Natural killer cell (primary cell): Measurements from ENCODE around the gene SLC19A1. TPM values are rescaled to one million over a fixed set of nuclear protein-coding genes. Genes with fewer than 3 reads are reported as not detected.
"Not testable (repeated sequence)": the region's sequence is repeated elsewhere in the genome, so short reads cannot be mapped to it uniquely, and the experiment has no call there.

ENCODE experiments used
- ATAC-seq, 3 donors: fragments of 150-1000 bp in 2 of 3; fragments of 200-7000 bp in 1 of 3; cut with Tn5 transposase; 1 replicate in 1 of 3; 2 replicates in 2 of 3; pipeline ENCODE4 v1.10.0; 2021; ENCODE audit warnings: mild to moderate bottlenecking in 2 of 3, moderate library complexity in 2 of 3
- DNase-seq, 2 donors: peaks; one replicate each; pipeline versions ENCODE4 v3.0.0 to v3.0.0-alpha.2; 2013 to 2021; ENCODE audit warnings: mixed read lengths in 1 of 2
- H3K27ac ChIP-seq: one replicate; pipeline ENCODE4 v1.5.1; 2013; ENCODE audit warnings: mild to moderate bottlenecking, low read length
- H3K27me3 ChIP-seq: one replicate; pipeline ENCODE4 v1.6.1; 2013; ENCODE audit warnings: low read length; ENCODE audit not compliant: control insufficient read depth, insufficient read depth
- H3K36me3 ChIP-seq: one replicate; pipeline ENCODE4 v1.6.1; 2013; ENCODE audit warnings: low read length; ENCODE audit not compliant: control insufficient read depth, insufficient read depth
- H3K4me1 ChIP-seq: one replicate; pipeline ENCODE4 v1.6.1; 2013; ENCODE audit warnings: low read length; ENCODE audit not compliant: control insufficient read depth, insufficient read depth
- H3K4me3 ChIP-seq: one replicate; pipeline ENCODE4 v1.5.1; 2013; ENCODE audit warnings: low read length
- H3K9me3 ChIP-seq: one replicate; pipeline ENCODE4 v1.6.1; 2013; ENCODE audit warnings: low read length; ENCODE audit not compliant: control insufficient read depth, insufficient read depth
- H3K27ac Mint-ChIP-seq, 2 donors: one replicate each; pipeline ENCODE4 v1.8.0; 2022; ENCODE audit warnings: mild to moderate bottlenecking in 2 of 2, mixed read lengths in 2 of 2, moderate library complexity in 1 of 2
- H3K27me3 Mint-ChIP-seq, 2 donors: one replicate each; pipeline ENCODE4 v1.8.0; 2022; ENCODE audit warnings: low read depth in 2 of 2, mixed read lengths in 2 of 2
- H3K36me3 Mint-ChIP-seq: one replicate; pipeline ENCODE4 v1.8.0; 2022; ENCODE audit warnings: mixed read lengths
- H3K4me1 Mint-ChIP-seq, 2 donors: one replicate each; pipeline ENCODE4 v1.8.0; 2022; ENCODE audit warnings: mixed read lengths in 2 of 2
- H3K4me3 Mint-ChIP-seq: one replicate; pipeline ENCODE4 v1.8.0; 2022; ENCODE audit warnings: mild to moderate bottlenecking, moderate library complexity, mixed read lengths
- H3K9me3 Mint-ChIP-seq, 2 donors: one replicate each; pipeline ENCODE4 v1.8.0; 2022; ENCODE audit warnings: mixed read lengths in 2 of 2
- WGBS: methylation state at CpG from one replicate; pipeline ENCODE4 v1.1.7; 2013; ENCODE audit warnings: missing lambda C conversion rate; ENCODE audit not compliant: insufficient coverage; 5-methylcytosine and 5-hydroxymethylcytosine counted together
- intact Hi-C: fragments of 100-400 bp; cut with micrococcal nuclease; formaldehyde crosslinking; loops from one replicate; pipeline ENCODE4 v1.14.2; 2022
- total RNA-seq, 4 donors: library from RNA; stranded (reverse); fragments of 120-200 nt in 1 of 4; gene quantifications; one replicate each; pipeline versions ENCODE4 v1.2.3 to v1.2.4, GENCODE V29; 2013 to 2022
- TF ChIP-seq, protein P1 (sequence below): fragments of 200-600 bp; IDR thresholded peaks from one replicate; pipeline ENCODE4 v1.8.0; 2022; ENCODE audit warnings: antibody characterized with exemption

SLC19A1 gene
- total RNA-seq, 3 donors from 2014 or later (not counting 1 experiment from before 2014, with no cell fraction given) = 2.5 to 9.0 (median 4.9) TPM

DNA sequence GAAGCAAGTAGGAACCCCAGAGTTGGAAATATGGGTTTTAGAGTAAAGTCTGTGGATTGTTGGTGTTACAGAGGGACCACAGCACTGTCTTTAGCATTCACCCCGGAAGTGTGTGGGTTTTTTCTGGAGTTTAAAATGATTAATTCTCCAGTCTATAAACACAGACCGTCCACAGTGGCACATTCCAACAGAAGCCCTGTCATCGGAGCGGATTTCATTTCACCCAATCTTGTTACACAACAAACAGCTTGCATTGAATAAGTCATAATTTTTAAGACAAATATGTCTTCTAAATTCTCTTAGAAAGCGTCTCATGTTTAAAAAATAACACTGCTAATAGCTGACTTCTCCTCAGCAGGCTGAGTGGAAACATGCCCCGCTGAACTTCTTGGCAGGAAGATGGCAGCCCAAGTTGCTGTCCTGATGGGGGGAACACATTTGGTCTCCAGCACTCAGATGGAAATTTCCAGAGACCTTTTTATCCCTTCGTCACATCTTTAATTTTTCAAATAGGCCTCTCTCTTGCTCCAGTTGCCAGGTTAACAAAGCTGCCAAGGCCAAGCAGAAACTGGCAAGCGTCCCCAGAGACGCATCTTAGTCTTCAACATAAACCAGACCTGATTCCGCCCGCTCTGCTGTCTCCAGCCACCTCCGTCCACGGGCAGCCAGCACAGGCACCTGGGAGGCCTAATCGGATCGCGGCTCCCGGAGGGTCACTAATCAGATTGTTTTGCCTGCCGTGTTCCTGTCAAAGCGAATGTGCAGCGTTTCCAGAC is 28.8 kb upstream of the SLC19A1 start:
- Mint-ChIP-seq H3K27ac (no peak overlapping the region), H3K4me3 (no peak overlapping the region), H3K9me3 (no peaks in the 10 kb centered on the region), H3K36me3 (no peaks in the 10 kb centered on the region), H3K27me3 (peaks cover 0 to 16% of the 10 kb centered on the region in 2 donors), H3K4me1 (peaks cover 0 to 5% of the 10 kb centered on the region in 2 donors)
- intact Hi-C loops = no loop called here
- Histone ChIP-seq H3K4me1 (no peaks in the 10 kb centered on the region), H3K4me3 (no peak overlapping the region), H3K36me3 (no peaks in the 10 kb centered on the region), H3K9me3 (no peaks in the 10 kb centered on the region), H3K27me3 (no peaks in the 10 kb centered on the region), H3K27ac (no peak overlapping the region)
- DNase-seq = no peak
- WGBS = 91% methylated on average over 19 of the region's 20 CpGs
- ATAC-seq = no peak
- TF ChIP-seq, protein P1, sequence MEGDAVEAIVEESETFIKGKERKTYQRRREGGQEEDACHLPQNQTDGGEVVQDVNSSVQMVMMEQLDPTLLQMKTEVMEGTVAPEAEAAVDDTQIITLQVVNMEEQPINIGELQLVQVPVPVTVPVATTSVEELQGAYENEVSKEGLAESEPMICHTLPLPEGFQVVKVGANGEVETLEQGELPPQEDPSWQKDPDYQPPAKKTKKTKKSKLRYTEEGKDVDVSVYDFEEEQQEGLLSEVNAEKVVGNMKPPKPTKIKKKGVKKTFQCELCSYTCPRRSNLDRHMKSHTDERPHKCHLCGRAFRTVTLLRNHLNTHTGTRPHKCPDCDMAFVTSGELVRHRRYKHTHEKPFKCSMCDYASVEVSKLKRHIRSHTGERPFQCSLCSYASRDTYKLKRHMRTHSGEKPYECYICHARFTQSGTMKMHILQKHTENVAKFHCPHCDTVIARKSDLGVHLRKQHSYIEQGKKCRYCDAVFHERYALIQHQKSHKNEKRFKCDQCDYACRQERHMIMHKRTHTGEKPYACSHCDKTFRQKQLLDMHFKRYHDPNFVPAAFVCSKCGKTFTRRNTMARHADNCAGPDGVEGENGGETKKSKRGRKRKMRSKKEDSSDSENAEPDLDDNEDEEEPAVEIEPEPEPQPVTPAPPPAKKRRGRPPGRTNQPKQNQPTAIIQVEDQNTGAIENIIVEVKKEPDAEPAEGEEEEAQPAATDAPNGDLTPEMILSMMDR = no peak

GRCh38 chr21:45570071-45570470 is 27.8 kb upstream of the SLC19A1 start:
- H3K27me3 Mint-ChIP-seq = peaks cover 1 to 17% of the 10 kb centered on the region in 2 donors
- H3K4me3 Mint-ChIP-seq = no peak overlapping the region
- H3K27ac Mint-ChIP-seq = no peak overlapping the region
- peaks cover 0 to 5% of the 10 kb centered on the region in 2 donors for H3K4me1 Mint-ChIP-seq
- no peaks in the 10 kb centered on the region for H3K36me3 Mint-ChIP-seq
- Histone ChIP-seq H3K9me3 (no peaks in the 10 kb centered on the region), H3K36me3 (no peaks in the 10 kb centered on the region), H3K27ac (no peak overlapping the region), H3K4me3 (no peak overlapping the region), H3K27me3 (no peaks in the 10 kb centered on the region), H3K4me1 (no peaks in the 10 kb centered on the region)
- 84% methylated on average over 7 of the region's 7 CpGs for WGBS
- ATAC-seq (no peak), DNase-seq (no peak)
- H3K9me3 Mint-ChIP-seq = no peaks in the 10 kb centered on the region
- TF ChIP-seq, protein P1 = no peak
- intact Hi-C loops = no loop called here

DNA sequence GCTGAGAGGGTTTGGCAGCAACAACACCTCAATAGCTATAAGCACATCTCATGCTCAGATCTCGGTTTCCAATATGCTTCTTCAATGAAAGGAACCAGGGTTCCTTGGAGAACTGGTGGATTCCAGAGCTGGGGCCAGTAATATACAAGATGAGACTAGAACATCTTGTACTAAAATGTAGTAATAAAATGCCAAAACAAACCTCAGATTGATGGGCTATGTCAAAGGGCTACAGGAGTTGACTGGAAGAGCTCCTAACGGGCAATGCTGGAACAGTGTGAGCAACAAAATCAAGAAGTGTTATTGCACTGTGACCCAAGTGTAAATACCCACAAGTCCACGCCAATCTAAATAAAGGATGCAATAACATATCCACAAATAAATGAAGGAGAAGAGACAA is 26.1 kb upstream of the SLC19A1 start:
- H3K4me1 Mint-ChIP-seq = no peaks in the 10 kb centered on the region
- intact Hi-C loops = no loop called here
- no peak overlapping the region for H3K27ac ChIP-seq
- TF ChIP-seq, protein P1 = no peak
- no peaks in the 10 kb centered on the region for H3K4me1 ChIP-seq
- no peak for DNase-seq
- no peak overlapping the region for H3K4me3 Mint-ChIP-seq
- no peaks in the 10 kb centered on the region for H3K9me3 ChIP-seq
- no peaks in the 10 kb centered on the region for H3K36me3 ChIP-seq
- H3K4me3 ChIP-seq = no peak overlapping the region
- H3K27ac Mint-ChIP-seq = no peak overlapping the region
- WGBS = 88% methylated on average over 2 of the region's 3 CpGs
- ATAC-seq = no peak
- no peaks in the 10 kb centered on the region for H3K36me3 Mint-ChIP-seq
- H3K9me3 Mint-ChIP-seq = peaks cover 0 to 1% of the 10 kb centered on the region in 2 donors
- no peaks in the 10 kb centered on the region for H3K27me3 ChIP-seq
- peaks cover 18 to 29% of the 10 kb centered on the region in 2 donors for H3K27me3 Mint-ChIP-seq

GRCh38 chr21:45564137-45564536 is 21.9 kb upstream of the SLC19A1 start:
- WGBS = 88% methylated on average over 11 of the region's 11 CpGs
- H3K4me3 Mint-ChIP-seq = not testable (repeated sequence)
- peaks cover 46% of the 10 kb centered on the region in 2 donors for H3K27me3 Mint-ChIP-seq

More at GRCh38 chr21:45564137-45564536, 21.9 kb upstream of the SLC19A1 start:
- ATAC-seq, DNase-seq, H3K27me3 ChIP-seq, H3K4me1 Mint-ChIP-seq, H3K9me3 Mint-ChIP-seq, H3K4me1 ChIP-seq, H3K27ac Mint-ChIP-seq, H3K9me3 ChIP-seq, H3K4me3 ChIP-seq, H3K27ac ChIP-seq, H3K36me3 ChIP-seq, H3K36me3 Mint-ChIP-seq, intact Hi-C loops: not testable (repeated sequence)
